ENCODE measurements around the gene PPY. TPM values are rescaled to one million over a fixed set of nuclear protein-coding genes. Genes with fewer than 3 reads are reported as not detected.
A peak's percentile ranks its signal among the peaks of the same experiment; 100 is the strongest.
"Not testable (repeated sequence)": the region's sequence is repeated elsewhere in the genome, so short reads cannot be mapped to it uniquely, and the experiment has no call there.

PPY gene
- total RNA-seq, 2 experiments from 2014 or later = not detected

GRCh38 chr17:43928609-43929008 lies 13.7 kb downstream of the PPY start:
- no peak for ATAC-seq (ENCODE audit: poor library complexity)
- Histone ChIP-seq H3K36me3 (ENCODE audit: insufficient read depth, low read length) (no peaks in the 10 kb centered on the region), H3K27ac (ENCODE audit: low read depth in 1 of 2, low read length in 2 of 2) (no peak overlapping the region), H3K4me3 (ENCODE audit: low read length) (no peak overlapping the region), H3K27me3 (ENCODE audit: control insufficient read depth in 1 of 2, insufficient read depth in 2 of 2, low read length in 2 of 2) (peaks cover 0 to 4% of the 10 kb centered on the region in 2 experiments), H3K4me1 (ENCODE audit: insufficient read depth, low read length) (peaks cover 17% of the 10 kb centered on the region), H3K9me3 (ENCODE audit: control insufficient read depth in 1 of 2, insufficient read depth in 1 of 2, low read length in 2 of 2) (no peaks in the 10 kb centered on the region)
- peaks cover 23% of the 10 kb centered on the region for H3K4me1 Mint-ChIP-seq (ENCODE audit: low read depth)
- ChIA-PET CTCF (interaction anchor here (0.8 to 1.5 kb wide), 3 partner anchors 12 to 19 kb away, joined by 4 to 6 read pairs (median 4); no protein-coding TSS in a partner anchor), POLR2A (interaction anchor here (0.8 to 1.4 kb wide), 4 partner anchors 10 to 258 kb away, joined by 3 to 4 read pairs (median 3); partner anchors contain the start of genes DUSP3 and TMUB2)
- no peaks in the 10 kb centered on the region for H3K27me3 Mint-ChIP-seq
- no peak overlapping the region for H3K4me3 Mint-ChIP-seq
- DNase-seq = no peak
- H3K36me3 Mint-ChIP-seq (ENCODE audit: low read depth) = no peaks in the 10 kb centered on the region
- intact Hi-C loops (cut with DNase I, micrococcal nuclease) = no loop called here
- no peaks in the 10 kb centered on the region for H3K9me3 Mint-ChIP-seq
- no peak overlapping the region for H3K27ac Mint-ChIP-seq
- TF ChIP-seq CTCF (IDR thresholded peaks at IDR 0.05) = no peak

GRCh38 chr17:43927929-43928328 lies 14.3 kb downstream of the PPY start:
- peak overlapping the region; percentile 72 for H3K27ac Mint-ChIP-seq
- ChIA-PET POLR2A (interaction anchor here (0.9 to 1.4 kb wide), 4 partner anchors 10 to 259 kb away, joined by 3 to 5 read pairs (median 4); partner anchors contain the start of genes DUSP3, MPP2 and TMUB2), CTCF (interaction anchor here (0.8 to 1.5 kb wide), 3 partner anchors 13 to 18 kb away, joined by 4 to 6 read pairs (median 4); no protein-coding TSS in a partner anchor)
- H3K27me3 Mint-ChIP-seq; H3K9me3 Mint-ChIP-seq; H3K9me3 ChIP-seq (ENCODE audit: control insufficient read depth in 1 of 2, insufficient read depth in 1 of 2, low read length in 2 of 2); H3K27ac ChIP-seq (ENCODE audit: low read depth in 1 of 2, low read length in 2 of 2); H3K27me3 ChIP-seq (ENCODE audit: control insufficient read depth in 1 of 2, insufficient read depth in 2 of 2, low read length in 2 of 2); H3K36me3 ChIP-seq (ENCODE audit: insufficient read depth, low read length); H3K36me3 Mint-ChIP-seq (ENCODE audit: low read depth): not testable (repeated sequence)
- ATAC-seq (ENCODE audit: poor library complexity) (peak; percentile 71), DNase-seq (peak in 2 of 14 experiments; percentile 16 to 29)
- peaks cover 23% of the 10 kb centered on the region for H3K4me1 Mint-ChIP-seq (ENCODE audit: low read depth)
- peak overlapping the region; percentile 87 for H3K4me3 Mint-ChIP-seq
- Histone ChIP-seq H3K4me3 (ENCODE audit: low read length) (peak overlapping the region; percentile 44), H3K4me1 (ENCODE audit: insufficient read depth, low read length) (peaks cover 17% of the 10 kb centered on the region)
- intact Hi-C loops (cut with DNase I, micrococcal nuclease) = loop anchor here in 1 of 2 experiments (2.0 kb wide), 1 partner anchor 17 kb away; no protein-coding TSS in a partner anchor

GRCh38 chr17:43927060-43927864 lies 15.0 kb downstream of the PPY start:
- no peaks in the 10 kb centered on the region for H3K36me3 Mint-ChIP-seq (ENCODE audit: low read depth)
- peak in 4 of 14 experiments; percentile 8 to 39 (median 34) for DNase-seq
- no peaks in the 10 kb centered on the region for H3K27me3 Mint-ChIP-seq
- POLR2A ChIA-PET = interaction anchor here (1.4 kb wide), 2 partner anchors 20 to 259 kb away, joined by 3 to 5 read pairs; partner anchors contain the start of genes MPP2 and TMUB2
- Histone ChIP-seq H3K27ac (ENCODE audit: low read depth in 1 of 2, low read length in 2 of 2) (no peak overlapping the region), H3K4me3 (ENCODE audit: low read length) (peak overlapping the region; percentile 44), H3K4me1 (ENCODE audit: insufficient read depth, low read length) (peaks cover 17% of the 10 kb centered on the region), H3K36me3 (ENCODE audit: insufficient read depth, low read length) (no peaks in the 10 kb centered on the region), H3K9me3 (ENCODE audit: control insufficient read depth in 1 of 2, insufficient read depth in 1 of 2, low read length in 2 of 2) (no peaks in the 10 kb centered on the region), H3K27me3 (ENCODE audit: control insufficient read depth in 1 of 2, insufficient read depth in 2 of 2, low read length in 2 of 2) (peaks cover 0 to 4% of the 10 kb centered on the region in 2 experiments)
- CTCF ChIA-PET = no interaction called here
- H3K9me3 Mint-ChIP-seq = no peaks in the 10 kb centered on the region
- peak; percentile 66 for ATAC-seq (ENCODE audit: poor library complexity)
- peak overlapping the region; percentile 87 for H3K4me3 Mint-ChIP-seq
- no peak for TF ChIP-seq CTCF (IDR thresholded peaks at IDR 0.05)
- H3K27ac Mint-ChIP-seq = peak overlapping the region; percentile 72
- intact Hi-C loops (cut with DNase I, micrococcal nuclease) = loop anchor here in 1 of 2 experiments (2.0 kb wide), 1 partner anchor 16 kb away; no protein-coding TSS in a partner anchor
- H3K4me1 Mint-ChIP-seq (ENCODE audit: low read depth) = peaks cover 23% of the 10 kb centered on the region
